AG04449 (cell line): ENCODE measurements around the gene ELMOD3.
A peak's percentile ranks its signal among the peaks of the same experiment; 100 is the strongest.
"Not testable (repeated sequence)": the region's sequence is repeated elsewhere in the genome, so short reads cannot be mapped to it uniquely, and the experiment has no call there.

Experiments
- CTCF ChIA-PET: fragments of 350-600 bp; formaldehyde crosslinking; extraction: SDS; loops from one replicate; lab custom pipeline; 2021; ENCODE audit warnings: antibody characterized with exemption; lab: Yijun Ruan, JAX
- POLR2A ChIA-PET: fragments of 400-600, 350-600 bp; formaldehyde crosslinking; extraction: SDS; loops from one replicate; lab custom pipeline; 2020; ENCODE audit warnings: antibody characterized with exemption, inconsistent platforms; lab: Yijun Ruan, JAX
- DNase-seq: peaks from one replicate; pipeline ENCODE4 v3.0.0-alpha.2; 2010; ENCODE audit warnings: low read depth, low spot score
- H3K4me3 ChIP-seq: 2 replicates; pipeline ENCODE4 v1.5.1; 2011; ENCODE audit warnings: low read depth, mild to moderate bottlenecking, control low read depth, low read length
- TF ChIP-seq, protein P1 (sequence below): IDR thresholded peaks from one replicate; pipeline ENCODE4 v1.5.1; 2011; ENCODE audit warnings: mild to moderate bottlenecking, moderate library complexity, low read length, control low read depth, inconsistent platforms; ENCODE audit not compliant: insufficient read depth; ENCODE audit errors: missing control alignments

Gene ELMOD3

DNA sequence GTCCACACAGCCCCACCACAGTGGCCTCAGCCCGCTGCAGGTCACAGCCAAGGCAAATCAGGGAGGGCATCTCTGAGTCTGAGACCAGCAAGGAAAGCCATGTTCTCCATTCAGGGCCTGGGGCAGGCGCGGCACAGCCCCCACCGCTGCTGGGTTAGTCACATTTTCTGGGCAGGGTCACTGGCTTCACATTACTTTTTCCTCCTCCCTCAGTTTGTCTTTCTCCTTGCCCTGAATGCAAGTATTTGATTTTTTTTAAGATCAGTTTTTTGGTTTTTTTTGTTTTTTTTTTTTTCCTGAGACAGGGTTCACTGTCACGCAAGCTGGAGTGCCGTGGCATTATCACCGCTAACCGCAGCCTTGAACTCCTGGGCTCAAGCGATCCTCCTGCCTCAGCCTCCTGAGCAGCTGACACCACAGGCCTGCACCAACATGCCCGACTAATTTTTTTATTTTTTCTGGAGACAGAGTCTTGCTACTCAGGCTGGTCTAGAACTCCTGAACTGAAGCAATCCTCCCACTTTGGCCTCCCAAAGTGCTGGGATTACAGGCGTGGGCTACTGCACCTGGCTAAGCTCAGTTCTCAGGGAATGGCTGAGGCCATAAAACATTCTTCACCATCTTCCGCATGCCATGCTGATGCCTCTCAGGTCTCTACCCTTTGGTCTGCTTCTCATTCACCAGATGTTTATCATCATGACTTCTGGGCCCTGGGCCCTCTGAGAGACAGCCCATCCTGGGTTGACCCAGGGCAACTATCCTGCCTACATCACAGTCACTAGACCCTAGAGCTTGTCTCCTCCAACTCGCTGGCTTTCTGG lies 56.2 kb downstream of the ELMOD3 start:
- POLR2A ChIA-PET: no interaction called here
- TF ChIP-seq, protein P1, sequence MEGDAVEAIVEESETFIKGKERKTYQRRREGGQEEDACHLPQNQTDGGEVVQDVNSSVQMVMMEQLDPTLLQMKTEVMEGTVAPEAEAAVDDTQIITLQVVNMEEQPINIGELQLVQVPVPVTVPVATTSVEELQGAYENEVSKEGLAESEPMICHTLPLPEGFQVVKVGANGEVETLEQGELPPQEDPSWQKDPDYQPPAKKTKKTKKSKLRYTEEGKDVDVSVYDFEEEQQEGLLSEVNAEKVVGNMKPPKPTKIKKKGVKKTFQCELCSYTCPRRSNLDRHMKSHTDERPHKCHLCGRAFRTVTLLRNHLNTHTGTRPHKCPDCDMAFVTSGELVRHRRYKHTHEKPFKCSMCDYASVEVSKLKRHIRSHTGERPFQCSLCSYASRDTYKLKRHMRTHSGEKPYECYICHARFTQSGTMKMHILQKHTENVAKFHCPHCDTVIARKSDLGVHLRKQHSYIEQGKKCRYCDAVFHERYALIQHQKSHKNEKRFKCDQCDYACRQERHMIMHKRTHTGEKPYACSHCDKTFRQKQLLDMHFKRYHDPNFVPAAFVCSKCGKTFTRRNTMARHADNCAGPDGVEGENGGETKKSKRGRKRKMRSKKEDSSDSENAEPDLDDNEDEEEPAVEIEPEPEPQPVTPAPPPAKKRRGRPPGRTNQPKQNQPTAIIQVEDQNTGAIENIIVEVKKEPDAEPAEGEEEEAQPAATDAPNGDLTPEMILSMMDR: no peak
- DNase-seq: no peak
- no peak overlapping the region for H3K4me3 ChIP-seq
- CTCF ChIA-PET: interaction anchor here (1.1 to 2.0 kb wide), 2 partner anchors 10 to 141 kb away, joined by 4 to 5 read pairs; no protein-coding TSS in a partner anchor

DNA sequence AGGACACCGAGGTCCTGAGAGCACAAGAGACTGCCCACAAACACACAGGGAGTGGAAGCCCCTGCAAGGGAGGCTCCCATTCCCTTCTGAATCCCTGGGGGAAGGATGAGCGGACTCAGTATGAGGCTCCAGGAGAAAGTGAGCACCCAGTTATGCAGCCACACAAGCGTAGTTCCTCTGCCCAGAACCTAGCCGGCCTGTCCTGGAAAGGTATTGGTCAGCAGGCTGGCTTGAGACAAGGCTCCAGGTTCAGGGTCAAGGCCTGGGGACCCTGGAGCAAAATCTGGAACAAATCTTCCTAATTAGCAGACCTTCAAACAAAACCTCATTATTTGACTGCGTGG lies 56.8 kb downstream of the ELMOD3 start:
- no peak for DNase-seq
- CTCF ChIA-PET: interaction anchor here (1.1 to 2.0 kb wide), 2 partner anchors 10 to 141 kb away, joined by 4 to 5 read pairs; no protein-coding TSS in a partner anchor
- POLR2A ChIA-PET: no interaction called here
- H3K4me3 ChIP-seq: no peak overlapping the region
- TF ChIP-seq, protein P1: no peak

DNA sequence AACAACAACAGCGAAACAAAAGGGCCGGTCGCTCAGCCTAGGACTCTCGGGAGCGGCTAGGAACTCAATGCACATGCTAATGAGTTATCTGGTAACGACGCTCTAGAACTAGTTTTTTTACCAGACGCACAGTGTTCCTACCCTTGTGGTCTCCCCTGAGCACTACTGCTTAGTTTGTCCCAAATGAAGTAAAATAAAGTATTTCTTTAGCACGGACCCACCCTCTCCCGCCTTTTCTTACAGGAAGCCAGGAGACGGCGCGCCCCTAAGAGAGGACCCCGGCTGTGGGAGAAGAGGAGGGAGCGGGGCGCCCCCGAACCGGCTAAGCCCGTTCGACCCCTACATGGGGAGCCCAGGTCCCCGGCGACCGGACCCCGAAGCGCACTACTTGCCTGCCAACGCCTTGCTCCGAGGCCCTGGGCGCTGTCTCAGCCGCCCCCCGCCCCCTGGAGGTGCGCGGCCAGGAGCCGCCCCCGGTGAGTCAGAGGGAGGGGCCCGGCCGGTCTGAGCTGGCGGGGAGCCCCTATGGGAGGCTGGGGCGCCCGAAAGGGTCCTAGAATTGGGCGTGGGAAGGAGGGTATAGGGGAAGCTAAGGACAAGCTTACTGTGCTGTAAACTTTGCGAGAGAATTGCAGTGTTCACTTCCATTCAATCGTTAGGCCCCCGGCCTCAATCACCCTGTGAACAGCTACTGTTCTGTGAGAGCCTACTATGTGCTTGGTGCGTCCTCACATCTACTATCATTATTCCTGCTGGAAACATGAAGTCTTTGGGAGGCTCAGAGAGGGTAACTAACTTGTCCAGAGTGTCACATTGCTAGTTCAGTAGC lies 59.2 kb downstream of the ELMOD3 start:
- TF ChIP-seq, protein P1: peak; percentile 18
- ChIA-PET POLR2A (interaction anchor here (0.6 to 1.3 kb wide), 6 partner anchors 13 to 126 kb away, joined by 3 to 8 read pairs (median 4); partner anchors contain the start of genes MAT2A and TGOLN2), CTCF (interaction anchor here (1.0 to 3.7 kb wide), 3 partner anchors 8 to 223 kb away, joined by 3 to 18 read pairs (median 4); no protein-coding TSS in a partner anchor)
- DNase-seq: no peak
- peak overlapping the region; percentile 59 for H3K4me3 ChIP-seq

DNA sequence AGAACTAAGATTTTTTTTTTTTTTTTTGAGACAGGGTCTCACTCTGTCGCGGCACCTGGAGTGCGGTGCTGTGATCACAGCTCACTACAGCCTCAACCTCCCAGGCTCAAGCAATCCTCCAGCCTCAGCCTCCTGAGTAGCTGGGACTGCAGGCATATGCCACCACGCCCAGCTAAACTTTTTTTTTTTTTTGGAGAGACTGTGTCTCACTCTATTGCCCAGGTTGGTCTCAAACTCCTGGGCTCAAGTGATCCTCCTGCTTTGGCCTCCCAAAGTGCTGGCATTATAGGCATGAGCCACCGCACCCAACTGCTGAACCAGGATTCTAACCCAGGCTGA lies 59.8 kb downstream of the ELMOD3 start:
- not testable (repeated sequence) for H3K4me3 ChIP-seq, DNase-seq
- POLR2A ChIA-PET: interaction anchor here (0.6 to 1.3 kb wide), 6 partner anchors 13 to 126 kb away, joined by 3 to 8 read pairs (median 4); partner anchors contain the start of genes MAT2A and TGOLN2
- CTCF ChIA-PET: interaction anchor here (1.0 to 3.7 kb wide), 2 partner anchors 137 to 223 kb away, joined by 3 to 18 read pairs; no protein-coding TSS in a partner anchor

DNA sequence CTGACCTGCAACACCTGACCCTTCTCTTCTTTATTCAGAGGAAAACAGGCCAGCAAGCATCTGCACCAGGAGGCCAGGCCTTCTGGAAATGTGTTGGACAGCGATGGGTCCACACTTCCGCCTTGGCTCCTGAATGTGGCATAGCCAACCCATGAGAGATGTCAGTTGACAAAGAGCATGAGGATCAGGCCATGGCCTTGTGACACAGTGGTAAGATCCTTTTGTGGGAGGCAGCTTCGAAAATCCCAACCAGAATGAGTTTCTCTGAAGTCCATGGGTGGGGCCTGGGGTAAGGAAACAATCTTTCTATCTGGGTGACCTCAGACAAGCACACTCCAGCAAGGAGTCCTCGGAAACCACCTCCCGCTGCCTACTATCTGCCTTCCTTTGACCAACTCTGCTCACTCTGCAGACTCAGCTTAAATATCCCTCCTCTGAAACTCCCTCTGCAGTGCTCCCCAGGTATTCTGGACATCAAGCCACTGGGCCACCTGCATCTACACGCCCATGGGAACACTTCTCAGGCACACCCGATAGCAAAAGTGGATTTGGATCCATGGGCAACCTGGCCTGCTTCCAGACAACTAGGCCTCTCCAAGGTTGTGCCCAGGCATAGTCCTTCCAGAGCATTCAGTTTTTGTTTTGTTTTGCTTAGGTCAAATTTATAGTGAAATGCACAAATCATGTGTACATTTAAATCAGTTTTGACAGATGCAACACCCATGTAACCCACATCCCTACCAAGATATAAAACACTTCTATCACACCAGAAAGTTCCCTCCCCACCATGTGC lies 60.4 kb downstream of the ELMOD3 start:
- TF ChIP-seq, protein P1: no peak
- POLR2A ChIA-PET: interaction anchor here (0.6 to 1.3 kb wide), 3 partner anchors 22 to 125 kb away, joined by 3 to 4 read pairs (median 4); partner anchors contain the start of gene TGOLN2
- CTCF ChIA-PET: interaction anchor here (1.0 to 3.7 kb wide), 2 partner anchors 137 to 222 kb away, joined by 3 to 18 read pairs; no protein-coding TSS in a partner anchor
- no peak for DNase-seq
- no peak overlapping the region for H3K4me3 ChIP-seq

DNA sequence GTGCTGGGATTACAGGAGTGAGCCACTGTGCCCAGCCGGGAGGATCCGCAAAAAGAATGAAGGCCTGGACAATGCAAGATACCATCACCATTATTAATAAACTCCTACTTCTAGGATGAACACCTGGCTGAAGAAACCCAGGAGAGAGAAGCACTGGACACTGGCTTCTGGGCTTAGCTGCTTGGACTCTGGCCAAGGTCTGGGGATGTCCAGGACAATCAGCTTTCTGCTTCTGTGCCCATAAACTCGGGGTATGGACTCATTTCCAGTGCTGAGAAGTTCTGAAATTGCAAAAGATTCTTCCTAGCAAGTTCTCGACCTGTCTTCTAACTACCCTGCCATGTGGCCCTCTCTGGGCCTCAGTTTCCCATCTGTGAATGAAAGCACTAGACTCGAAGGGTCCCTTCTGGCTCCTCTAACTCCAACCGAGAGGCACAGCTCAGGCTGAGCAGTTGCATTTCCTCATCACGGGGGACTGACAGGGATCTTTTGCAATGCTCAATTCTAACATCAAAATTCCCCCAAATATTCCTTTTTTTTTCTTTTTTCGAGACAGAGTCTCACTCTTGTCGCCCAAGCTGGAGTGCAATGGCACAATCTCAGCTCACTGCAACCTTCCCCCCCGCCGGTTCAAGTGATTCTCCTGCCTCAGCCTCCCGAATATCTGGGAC lies 61.5 kb downstream of the ELMOD3 start:
- CTCF ChIA-PET: interaction anchor here (34.9 kb wide), 1 partner anchor 132 kb away, joined by 922 read pairs; the partner anchor contains the start of genes GGCX and MAT2A
- DNase-seq: no peak
- no peak overlapping the region for H3K4me3 ChIP-seq
- POLR2A ChIA-PET: interaction anchor here (0.6 kb wide), 1 partner anchor 123 kb away, joined by 3 read pairs; the partner anchor contains the start of gene MAT2A
- TF ChIP-seq, protein P1: no peak
